Measurements from ENCODE around the gene JRKL.
"Not testable (repeated sequence)": the region's sequence is repeated elsewhere in the genome, so short reads cannot be mapped to it uniquely, and the experiment has no call there.

The JRKL gene

DNA sequence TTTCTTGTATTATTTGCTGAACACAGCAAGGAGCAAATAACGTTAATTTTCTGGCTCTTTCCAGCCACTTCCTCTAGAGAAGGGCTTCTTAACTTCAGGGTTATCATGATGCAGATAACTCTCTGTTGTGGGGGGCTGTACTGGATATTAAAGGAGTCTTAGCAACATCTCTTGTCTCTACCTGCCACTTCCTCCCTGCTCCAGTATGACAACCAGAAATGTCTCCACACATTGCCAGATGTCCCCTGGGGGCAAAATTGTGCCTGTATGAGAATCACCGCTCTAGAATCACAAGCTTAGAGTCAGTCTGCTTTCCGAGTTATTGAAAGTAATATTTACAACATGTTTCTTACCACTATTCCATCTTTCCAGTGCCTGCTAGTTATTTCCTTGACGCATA lies 6.8 kb downstream of the JRKL start:
- DNase-seq: no peak

GRCh38 chr11:96397863-96398262 lies 8.1 kb downstream of the JRKL start:
- no peak for DNase-seq

DNA sequence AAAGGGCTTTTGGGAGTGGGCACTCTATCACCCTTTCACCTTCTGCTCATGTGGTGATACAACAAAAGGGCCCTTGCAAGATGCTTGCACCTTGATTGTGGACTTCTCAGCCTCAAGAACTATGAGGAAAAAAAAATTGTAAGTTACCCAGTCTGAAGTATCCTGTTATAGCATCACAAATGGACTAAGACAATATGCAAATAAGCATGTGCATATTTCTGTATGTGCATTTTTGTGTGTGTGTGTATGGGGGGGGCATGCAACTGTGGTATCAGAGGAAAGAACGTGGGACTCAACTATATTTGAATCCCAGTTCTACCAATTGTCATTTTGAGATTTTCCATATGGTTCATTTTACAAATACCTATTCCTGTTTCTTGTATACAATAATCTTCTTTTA lies 10.9 kb downstream of the JRKL start:
- DNase-seq: no peak

- DNase-seq: not testable (repeated sequence)
These were observed 21.6 kb downstream of the JRKL start for GRCh38 chr11:96411412-96411811.

- DNase-seq: no peak
These were observed 23.1 kb downstream of the JRKL start for GRCh38 chr11:96412761-96413381.

GRCh38 chr11:96413408-96413807 lies 23.6 kb downstream of the JRKL start:
- no peak for DNase-seq

DNA sequence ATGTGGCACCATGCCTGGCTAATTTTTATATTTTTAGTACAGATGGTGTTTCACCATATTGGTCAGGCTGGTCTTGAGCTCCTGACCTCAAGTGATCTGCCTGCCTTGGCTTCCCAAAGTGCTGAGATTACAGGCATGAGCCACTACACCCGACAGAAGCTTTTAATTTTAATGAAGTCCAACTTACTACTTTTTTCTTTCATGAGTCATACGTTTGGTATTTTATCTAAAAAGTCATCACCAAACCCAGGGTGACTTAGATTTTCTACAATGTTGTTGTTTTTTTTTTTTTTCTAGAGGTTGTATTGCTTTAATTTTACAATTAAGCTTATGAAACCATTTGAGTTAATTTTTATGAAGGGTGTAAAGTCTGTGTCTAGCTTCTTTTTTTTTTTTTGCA lies 34.9 kb downstream of the JRKL start:
- DNase-seq: no peak

- DNase-seq: no peak
These were observed 40.9 kb downstream of the JRKL start for GRCh38 chr11:96430668-96431067.

DNA sequence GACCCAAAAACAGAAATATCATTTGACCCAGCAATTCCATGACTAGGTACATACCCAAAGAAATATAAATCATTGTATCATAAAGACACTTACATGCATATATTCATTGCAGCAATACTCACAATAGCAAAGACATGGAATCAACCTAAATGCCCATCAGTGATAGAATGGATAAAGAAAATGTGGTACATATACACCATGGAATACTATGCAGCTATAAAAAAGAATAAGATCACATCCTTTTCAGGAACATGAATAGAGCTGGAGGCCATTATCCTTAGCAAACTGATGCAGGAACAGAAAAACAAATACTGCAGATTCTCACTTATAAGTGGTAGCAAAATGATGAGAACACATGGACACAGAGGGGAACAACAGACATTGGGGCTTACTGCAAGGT lies 42.8 kb downstream of the JRKL start:
- not testable (repeated sequence) for DNase-seq
